GM03348 (cell line): Measurements from ENCODE around the gene MROH7.

ENCODE experiments used
- DNase-seq: peaks from one replicate; pipeline ENCODE4 v3.0.0; 2012; ENCODE audit warnings: low spot score

Gene MROH7

DNA sequence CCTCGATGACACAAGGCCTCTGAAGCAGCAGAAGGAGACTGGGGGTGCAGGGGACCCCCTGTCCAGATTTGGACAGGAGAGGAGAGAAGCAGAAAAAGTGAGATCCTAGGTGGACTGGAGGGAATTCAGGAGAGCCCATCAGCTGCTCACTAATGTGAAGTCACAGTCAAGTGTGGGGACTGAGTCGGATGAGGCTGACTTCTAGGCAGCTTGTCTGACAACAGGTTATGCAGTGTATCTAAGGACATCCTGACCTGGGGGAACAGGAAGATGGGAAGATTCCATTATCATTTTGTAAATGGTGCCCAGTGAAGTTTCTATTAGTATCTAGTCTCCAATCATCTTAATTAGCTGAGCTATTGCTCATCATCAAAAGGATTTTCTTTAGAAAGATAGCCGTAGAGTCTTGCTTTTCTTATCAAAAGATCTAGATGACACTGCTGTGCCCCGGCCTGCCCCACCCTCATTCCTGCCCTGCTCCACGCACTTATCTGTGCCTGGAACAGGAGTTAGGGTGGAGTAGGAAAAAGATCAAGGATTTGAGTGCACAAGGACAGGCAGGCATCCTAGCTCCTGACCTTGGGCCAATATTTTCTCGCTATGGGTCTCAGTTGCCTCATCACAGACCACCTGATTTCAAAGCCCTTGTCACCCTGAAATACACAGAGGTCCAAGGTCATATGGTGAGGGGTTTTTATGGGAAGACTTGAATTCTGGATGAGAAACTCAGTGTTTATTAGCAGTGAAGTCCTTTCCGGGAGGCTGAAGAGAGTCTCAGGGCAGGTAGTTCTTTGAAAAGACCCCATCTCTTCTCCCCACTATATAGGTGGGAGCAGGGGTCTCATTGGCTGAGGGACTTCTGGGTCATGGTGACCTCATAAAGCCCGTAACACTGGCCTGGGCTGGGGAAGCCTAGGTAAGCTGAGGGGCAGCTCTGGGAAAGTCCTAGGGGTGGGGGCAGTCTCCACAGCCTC is at the start of gene MROH7:
TSS of gene MROH7 (plus strand) at position 924 of the 974 bp plus-strand sequence. CDS start 11,141 bp downstream, outside the sequence.
- DNase-seq, result no peak

DNA sequence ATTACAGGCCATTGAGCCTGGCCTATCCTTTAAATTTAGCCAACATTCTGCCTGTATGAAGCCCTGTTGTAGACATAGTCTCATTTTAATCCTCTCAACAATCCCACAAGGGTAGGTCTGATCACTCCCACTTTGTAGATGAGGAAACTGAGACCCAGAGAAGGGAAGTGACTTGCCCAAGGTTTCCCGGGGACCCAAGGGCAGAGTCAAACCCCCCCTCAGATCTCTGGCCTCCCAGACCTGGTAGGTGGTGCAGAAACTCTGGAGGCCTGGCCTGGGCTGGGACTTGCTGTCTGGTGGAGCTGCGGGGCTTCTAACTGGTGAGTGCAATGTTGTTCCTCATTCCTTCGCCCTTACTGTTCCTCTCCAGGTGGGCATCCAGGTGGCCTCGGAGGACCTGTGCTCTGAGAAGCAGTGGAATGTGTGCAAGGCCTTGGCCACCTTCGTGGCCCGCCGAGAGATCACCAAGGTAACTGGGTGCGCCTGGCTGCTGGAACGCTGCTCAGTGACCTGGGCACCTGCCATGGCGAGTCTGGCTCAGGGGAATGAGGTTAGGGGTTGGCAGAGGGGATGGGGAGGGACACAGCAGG is 47.9 kb upstream of the MROH7 start:
- no peak for DNase-seq

DNA sequence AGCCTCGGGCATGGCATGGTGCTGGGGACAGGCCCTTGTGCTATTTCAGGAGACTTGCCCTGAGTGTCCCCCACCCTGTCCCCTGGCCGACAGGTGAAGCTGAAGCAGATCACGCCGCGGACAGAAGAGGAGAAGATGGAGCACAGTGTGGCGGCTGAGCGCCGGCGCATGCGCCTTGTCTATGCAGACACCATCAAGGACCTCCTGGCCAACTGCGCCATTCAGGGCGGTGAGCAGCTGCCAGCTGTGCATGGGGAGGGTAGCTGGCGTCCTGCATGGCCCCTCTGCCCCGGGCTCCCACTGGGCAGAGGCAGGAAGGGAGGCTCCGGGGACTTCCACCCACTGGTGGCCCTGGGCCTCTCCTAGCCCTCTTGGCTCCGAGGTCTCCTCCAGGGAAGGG is 47.1 kb upstream of the MROH7 start:
- DNase-seq, result no peak

DNA sequence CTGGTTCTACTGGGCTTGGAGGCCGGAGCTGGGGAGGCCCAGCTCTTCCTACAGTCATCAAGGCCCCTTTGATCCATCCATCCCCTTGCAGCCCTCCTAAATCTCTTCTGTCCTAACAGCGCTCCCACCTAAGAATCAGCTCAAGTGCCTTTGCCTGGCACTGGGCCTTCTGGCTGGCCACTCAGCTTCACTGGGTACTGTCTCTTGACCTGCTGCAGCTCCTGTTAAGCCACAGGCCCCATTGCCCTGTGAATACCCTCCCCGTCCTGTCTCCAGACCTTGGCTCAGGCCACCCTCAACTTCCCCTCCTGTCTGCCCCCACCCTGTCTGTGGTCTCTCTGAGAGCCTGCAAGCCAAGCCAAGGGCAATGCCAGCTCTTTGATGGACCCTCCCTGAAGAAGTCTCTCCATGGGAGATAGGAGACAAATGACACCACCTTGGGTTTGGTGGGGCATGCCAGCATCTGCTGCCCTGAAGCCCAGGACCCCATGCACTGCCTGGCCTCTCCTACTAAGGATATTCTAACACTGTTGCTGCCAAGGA is 45.6 kb upstream of the MROH7 start:
- no peak for DNase-seq

DNA sequence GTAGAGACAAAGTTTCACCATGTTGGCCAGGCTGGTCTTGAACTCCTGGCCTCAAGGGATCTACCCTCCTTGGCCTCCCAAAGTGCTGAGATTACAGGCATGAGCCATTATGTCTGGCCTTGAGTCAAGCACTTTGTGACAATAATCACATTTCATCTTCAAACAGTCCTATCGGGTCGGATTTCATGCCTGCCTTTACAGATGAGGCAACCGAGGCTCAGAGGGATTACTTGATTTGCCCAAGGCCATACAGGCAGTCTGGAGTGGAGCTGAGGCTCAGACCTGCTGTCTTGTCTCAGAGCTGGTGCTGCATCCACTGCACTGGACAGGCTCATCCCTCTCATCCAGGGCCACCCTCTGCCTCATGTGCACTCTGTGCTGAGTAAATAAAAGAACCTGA is 44.8 kb upstream of the MROH7 start:
- DNase-seq, result no peak

DNA sequence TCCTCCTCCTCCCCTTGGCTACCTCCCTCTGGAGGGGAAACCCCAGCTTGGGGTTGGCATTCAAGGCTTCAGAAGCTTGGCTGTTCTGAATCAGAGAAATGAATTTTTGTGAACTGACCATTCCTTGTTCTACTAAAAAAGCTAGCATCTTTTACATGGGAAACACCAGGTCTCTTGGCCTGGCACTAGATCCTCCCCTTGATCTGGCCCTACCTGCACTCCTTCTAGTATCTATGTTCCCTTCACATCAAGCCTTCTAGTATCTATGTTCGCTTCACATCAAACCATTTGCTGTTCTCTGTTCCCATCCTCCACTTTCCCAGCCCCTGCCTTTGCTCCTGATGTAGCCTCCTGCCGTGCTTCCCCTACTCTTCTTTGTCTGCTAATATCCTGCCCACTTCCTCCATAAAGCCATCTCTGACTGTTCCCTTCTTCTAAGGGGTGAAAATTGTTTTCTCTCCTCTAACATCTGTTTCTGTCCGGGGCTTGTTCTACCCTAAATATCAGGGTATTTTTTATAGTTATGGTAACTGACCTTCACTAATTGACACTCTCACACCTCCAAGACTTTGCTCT is 44.0 kb upstream of the MROH7 start:
- no peak for DNase-seq

DNA sequence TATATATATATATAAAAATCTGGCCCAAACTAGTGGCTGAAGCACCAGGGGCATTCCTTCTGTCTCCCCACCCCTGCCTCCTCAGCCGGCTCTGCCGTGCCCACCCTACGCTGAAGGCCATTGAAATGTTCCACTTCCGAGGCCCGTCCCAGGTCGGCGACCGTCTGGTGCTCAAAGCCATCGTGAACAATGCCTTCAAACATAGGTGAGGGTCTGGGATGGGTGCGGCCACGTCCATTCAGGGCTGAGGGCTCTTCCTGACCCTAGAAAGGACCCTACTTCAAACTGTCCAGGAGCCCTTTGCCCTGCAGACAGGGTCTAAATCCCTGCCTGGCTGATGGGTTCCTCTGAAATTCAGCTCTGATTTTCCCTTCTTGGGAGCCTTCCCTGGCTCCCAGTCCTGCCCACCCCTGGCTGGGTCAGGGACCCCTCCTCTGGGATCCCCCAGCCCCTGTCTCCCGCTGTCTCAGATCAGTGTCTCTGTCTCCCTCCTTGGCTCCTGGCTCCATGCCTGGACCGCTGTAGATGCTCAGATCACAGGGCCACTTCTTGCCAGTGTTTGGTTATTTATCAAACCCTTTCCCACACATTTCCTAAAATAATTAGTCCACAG is 42.3 kb upstream of the MROH7 start:
- DNase-seq, result no peak

DNA sequence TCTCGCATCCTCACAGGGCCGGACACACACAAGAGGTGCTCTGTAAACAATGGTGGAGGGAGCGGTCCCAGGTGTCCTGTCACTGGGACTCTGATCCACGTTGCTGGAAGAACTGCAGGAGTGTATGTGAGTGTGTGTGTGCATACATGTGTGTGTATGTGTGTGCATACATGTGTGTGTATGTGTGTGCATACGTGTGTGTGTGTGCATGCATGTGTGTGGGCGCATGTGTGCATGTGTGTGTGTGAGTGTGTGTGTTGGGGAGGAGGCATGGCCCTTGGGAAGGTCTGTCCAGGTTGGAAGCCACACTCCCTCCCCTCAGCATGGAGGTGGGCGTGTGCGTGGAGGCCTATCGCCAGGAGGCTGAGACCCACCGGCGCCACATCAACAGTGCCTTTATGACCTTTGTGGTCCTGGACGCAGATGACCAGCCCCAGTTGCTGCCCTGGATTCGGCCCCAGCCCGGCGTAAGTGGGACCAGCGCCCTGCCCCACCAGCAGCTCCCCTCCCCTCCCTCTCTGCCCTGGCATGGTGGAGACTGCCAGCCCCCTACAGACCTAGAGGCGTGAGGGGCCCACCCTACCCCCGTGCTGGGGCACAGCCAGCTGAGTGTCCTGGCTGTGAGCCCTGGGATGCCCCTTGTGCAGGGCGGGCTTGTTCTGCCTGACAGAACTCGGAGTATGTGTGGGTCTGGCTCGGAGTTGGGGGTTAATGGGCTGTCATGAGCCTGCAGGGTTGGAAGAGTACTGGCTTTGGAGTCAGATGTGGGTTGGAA is 40.5 kb upstream of the MROH7 start:
- DNase-seq, result no peak

DNA sequence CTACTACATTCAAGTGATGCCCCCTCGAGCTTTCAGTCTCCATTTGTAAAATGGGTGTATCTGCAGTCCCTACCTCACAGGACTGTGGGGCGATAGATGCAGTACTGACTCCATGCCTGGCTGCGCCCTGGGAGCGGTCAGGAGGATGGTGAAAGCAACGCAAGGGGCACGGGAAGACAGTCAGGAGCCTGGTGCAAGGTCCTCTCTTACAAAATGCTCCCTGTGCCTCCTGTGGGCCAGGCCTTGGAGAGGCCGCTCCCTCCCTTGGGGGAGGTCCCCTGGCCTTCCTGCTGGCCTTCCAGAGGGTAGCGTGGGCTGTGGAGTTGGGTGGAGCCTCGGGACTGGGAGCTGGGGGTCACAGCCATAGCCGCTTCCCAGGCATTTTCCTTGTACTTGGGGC is 39.9 kb upstream of the MROH7 start:
- DNase-seq, result no peak

DNA sequence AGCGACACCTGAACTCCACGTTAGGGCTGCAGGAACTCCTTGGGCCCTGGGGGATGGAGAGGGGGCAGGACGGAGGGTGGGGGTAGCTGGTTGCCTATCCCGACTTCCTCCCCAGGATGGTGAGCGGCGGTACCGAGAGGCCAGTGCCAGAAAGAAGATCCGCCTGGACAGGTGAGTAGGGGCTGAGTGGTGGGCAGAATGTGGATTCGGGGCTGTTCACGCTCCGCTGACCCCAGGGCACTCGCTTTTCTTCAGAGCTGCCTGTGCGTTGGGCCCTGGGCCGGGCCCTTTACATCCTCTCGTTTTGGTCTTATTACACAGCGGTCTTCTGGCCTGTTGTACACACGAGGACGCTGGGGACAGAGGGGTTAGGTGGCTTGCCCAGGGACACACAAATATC is 39.0 kb upstream of the MROH7 start:
- no peak for DNase-seq

DNA sequence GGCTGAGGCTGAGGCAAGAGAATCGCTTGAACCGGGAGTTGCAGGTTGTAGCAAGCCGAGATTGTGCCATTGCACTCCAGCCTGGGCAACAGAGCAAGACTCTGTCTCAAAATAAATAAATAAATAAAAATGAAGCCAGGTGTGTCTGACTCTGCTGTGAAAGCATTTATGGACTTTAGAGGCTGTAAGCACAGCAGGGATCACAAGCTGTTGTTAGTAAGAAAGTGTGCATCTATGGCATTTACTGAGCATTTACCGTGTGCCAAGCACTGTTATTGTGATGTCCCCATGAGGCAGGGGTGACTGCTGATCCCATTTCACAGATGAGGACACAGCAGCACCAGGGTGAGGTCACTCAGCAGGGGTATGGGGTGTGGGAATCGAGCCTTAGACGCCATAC is 38.3 kb upstream of the MROH7 start:
- DNase-seq, result no peak

DNA sequence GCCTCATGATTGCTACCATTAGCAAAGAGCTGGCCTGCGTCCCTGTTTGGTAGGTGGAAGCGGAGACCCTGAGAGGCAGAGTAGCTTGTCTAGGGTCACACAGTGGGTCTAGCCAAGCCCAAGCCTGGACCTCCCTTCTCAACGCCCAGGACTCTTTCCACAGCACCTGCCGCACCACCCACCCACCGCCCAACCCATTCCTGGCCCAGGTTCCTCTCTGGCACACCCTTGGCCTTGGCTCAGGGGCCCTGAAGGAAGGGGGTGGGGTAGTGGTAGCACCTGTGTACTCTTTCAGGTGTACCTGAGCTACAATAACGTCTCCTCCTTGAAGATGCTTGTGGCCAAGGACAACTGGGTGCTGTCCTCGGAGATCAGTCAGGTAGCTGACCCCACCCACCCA is 37.5 kb upstream of the MROH7 start:
- no peak for DNase-seq

DNA sequence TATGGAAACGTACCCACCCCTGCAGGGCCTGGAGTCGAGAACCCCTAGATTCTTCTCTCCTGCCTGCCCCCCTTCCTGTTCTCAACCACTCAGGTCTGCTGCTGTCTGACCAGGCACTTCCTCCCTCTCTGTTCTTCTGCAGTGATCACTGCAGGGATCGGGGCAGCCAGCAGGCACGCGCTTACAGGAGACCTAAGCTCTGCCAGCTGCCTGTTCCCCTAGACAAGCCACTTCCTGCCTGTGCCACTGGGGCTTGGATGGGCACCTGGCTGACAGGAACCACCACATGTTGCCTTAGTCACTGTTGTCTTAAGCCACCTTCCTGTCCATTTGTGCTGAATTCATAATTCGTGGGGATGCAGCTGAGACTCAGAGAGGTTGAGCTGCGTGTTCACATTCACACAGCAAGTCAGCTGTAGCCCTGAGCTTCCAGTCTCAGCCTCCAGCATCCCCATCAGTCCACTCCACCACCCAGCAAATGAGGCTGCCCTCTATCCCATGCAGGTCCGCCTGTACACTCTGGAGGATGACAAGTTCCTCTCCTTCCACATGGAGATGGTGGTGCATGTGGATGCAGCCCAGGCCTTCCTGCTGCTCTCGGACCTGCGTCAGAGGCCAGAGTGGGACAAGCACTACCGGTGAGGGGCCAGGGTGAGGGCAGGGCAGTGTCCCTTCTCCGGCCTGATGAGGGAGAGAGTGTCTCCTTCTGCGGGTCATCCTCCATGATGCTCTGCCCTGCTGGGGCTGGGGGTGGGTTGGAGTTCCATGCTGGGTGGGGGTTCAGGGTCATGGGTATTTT is 36.8 kb upstream of the MROH7 start:
- DNase-seq, result no peak

DNA sequence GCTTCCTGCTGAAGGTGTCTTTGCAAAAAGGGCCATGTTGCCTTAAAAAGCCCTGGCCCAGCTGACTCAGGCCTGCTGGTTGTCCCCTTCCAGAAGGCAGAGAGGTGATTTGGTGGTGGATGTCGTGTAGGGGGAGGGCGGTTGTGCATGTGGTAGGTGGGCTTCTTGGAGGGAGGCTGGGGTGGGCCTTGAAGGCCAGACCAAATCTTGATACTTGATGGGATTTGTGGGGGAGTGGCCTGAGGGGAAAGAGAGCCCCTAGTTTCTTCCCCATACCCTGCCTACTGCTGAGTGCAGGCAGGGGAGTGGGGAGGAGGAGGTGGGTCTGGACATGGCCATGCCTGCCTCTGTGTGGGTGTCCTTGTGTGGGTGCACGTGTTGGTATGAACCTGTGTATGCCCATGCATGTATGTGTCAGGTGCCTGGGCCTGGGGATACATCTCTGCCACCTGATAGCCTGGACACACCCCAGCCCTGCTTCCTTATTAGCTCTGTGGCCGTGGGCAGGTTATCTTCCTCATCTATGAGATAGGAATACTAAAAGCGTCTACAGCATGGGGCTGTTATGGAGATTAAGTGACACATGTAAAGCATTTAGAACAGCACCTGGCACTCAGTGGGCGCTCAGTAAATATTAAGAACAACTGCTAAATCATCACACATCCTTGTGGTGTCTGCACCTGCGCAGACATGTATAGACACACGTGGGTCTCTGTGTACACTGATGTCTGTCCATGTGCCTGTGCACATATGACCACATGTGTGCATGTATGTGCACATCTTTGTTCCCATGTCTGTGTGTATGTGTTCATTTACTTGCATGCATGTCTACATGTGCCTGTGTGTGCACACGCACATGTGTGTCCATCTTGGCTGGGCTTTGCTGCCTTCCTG is 35.2 kb upstream of the MROH7 start:
- no peak for DNase-seq

DNA sequence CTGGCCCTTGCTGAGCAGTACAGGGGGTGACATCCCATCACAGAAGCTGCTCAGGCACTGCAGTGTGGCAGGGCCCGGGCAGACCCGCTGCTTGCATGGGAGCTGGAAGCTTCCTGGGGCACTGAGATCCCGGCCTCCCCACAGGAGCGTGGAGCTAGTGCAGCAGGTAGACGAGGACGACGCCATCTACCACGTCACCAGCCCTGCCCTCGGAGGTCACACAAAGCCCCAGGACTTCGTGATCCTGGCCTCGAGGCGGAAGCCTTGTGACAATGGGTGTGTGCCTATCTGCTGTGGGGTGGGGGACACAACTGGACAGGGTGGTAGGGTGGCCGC is 34.6 kb upstream of the MROH7 start:
- no peak for DNase-seq

DNA sequence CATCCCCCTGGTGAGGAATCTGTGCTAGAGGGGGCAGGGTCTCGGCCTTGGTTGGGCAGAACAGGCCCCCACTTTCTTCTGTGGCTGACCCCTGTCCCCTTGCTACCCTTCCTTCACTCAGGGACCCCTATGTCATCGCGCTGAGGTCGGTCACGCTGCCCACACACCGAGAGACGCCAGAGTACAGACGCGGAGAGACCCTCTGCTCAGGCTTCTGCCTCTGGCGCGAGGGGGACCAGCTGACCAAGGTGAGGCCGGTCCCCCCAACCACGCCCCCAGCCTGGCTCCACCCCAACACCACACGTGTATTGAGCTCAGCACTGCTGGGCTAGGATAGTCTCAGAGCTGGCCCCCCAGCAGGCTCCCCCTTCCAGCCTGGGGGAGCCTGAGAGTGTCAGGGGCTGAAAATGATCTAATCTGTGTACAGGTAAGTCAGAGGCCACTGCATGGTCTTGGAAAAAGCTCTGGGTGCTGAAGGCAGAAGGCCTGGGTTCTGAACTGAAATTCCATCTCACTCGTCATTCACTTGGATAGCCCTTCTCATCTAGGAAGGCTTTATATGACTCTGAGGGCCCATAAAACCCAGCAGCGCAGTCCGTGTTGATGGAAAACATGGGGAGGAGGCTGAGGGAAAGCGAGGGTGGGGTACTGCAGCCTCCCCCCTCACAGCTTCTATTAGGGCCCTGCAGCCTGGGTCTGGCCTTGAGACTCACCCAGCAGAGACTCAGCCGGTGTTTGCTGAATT is 33.6 kb upstream of the MROH7 start:
- DNase-seq, result no peak

DNA sequence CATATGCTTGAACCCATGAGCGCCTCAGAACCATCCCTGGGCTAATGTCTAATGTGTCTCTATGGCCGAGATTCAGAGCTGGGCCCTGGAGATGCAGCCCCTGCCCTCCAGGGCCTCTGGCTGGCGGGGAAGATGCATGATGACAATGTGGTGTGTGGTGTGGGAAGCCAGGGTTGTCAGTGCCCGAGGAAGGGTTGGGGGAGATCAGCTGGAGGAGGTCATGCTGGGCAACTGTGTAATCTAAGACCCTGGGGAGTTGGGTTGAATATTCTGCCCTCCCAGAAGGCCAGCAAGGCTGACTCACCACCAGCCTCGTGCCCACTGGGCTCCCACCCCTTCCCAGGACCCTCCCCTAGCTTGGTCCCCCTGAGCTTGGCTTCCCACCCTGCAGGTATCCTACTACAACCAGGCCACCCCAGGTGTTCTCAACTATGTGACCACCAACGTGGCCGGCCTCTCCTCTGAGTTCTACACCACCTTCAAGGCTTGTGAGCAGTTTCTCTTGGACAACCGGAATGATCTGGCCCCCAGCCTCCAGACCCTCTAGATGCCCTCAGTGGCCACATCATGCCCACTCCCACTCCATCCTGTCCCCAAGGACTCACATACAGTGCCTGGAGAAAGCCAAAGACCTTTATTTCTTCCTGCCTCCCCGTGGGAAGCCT is 32.9 kb upstream of the MROH7 start:
- no peak for DNase-seq

DNA sequence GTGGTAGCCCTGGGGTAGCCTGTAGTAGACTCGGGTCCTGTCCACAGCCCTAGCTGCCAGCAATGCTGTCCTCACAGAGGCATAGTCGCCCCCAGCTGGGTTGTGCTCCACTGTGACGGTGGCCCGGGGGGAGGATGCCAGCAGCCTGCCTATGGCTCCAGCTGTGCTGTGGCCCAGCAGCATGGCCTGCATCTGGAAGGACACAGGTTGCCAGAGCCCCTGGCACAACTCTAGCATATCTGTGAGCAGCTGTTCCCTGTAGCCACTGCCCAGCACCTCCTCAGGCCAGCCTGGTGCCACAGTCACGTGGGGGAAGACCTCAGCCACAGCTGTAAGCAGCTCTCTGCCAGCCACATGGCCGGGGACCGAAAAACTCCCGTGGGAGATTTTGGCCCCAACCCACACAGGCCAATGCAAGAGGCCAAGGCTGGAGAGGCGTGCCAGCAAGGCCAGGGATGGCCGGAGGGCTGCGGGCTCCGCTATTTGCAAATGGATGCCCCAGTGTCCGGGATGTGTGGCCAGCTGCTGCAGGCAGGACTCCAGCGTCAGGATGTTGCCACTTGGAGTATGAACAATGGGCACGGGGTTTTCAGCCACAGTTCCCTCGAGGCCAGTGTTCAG is 32.2 kb upstream of the MROH7 start:
- DNase-seq, result no peak
